T-helper 2 cell treated with Interferon-gamma antibody and Interleukin-4, amounts not matched to agents 100 ng/mL and 5 ng/mL, for 36 hours (primary cell): ENCODE measurements around the gene CDC6. TPM values are rescaled to one million over a fixed set of nuclear protein-coding genes. Genes with fewer than 3 reads are reported as not detected.

Experiments used
- intact Hi-C: fragments of 100-400 bp; cut with micrococcal nuclease; formaldehyde crosslinking; loops from one replicate; pipeline ENCODE4 v1.15.1; 2023
- total RNA-seq: library from RNA; stranded (reverse); gene quantifications from 2 replicates; pipeline ENCODE4 v1.2.3, GENCODE V29; 2022

The CDC6 gene
- 105 and 106 TPM in 2 replicates for total RNA-seq

DNA sequence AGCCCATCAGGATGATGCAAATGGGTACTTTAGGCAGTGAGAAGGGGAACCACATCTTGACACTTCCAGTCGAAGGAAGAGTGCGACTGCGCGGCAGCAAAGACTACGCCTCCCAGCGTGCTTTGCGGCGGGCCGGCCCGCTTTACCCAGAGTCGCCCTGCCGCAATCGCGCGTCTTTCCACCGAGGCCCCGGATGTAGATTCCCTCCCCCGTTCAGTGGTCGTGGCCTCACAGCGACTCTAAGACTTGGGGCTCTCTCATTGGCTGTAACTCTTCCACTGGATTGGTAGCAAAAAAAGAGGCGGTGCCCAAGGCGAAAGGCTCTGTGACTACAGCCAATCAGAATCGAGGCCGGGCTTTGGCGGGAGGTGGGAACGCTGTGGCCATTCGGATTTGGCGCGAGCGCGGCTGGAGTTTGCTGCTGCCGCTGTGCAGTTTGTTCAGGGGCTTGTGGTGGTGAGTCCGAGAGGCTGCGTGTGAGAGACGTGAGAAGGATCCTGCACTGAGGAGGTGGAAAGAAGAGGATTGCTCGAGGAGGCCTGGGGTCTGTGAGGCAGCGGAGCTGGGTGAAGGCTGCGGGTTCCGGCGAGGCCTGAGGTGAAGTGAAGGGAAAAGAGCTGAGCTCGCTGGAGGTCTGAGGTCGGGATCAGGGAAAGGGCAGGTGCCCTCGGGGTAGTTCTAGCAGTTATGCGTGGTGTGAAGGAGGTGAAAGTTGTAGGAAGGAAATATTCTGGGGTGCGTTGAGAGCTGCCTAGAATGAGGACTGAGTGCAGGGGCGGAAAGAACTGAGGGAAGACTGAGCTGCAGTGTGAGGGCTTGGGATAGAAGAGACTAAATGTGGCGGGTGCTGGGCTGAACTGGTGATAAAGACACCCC is at the start of gene CDC6:
Gene CDC6 (plus strand): TSS at position 386 of the 876 bp plus-strand sequence. CDS start 1,542 bp downstream, outside the sequence.
- intact Hi-C loops = loop anchor here (1.0 to 5.0 kb wide), 5 partner anchors 35 to 233 kb away; partner anchors contain the start of genes MED24, TOP2A and WIPF2

DNA sequence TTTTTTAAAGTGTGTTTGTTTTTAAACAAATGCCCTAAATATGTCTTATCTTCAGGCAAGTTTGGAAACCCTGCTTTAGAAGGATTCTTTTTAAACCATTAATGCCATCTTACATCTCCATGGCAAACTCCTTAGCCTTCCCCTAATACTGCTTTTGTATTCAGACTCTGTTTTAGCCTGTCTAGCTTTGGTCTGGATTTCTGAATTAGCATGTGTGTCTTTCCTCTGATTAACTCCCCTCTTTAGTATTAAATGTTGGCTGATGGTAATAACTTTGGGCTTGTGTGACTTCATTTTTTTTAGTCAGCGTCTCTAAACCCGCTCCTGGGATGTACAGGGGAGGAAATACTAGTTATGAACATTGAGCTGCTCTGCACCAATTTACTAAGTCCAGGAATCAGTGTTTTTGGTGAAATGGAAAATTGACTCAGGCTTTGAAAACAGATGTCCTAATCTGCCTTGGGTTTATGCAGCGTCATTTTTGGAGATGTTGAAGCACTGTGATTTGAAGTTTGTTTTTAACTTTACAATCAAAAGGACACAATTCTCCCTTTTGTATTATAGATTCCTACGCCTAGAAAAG is 46.3 kb upstream of the CDC6 start:
- intact Hi-C loops = no loop called here

DNA sequence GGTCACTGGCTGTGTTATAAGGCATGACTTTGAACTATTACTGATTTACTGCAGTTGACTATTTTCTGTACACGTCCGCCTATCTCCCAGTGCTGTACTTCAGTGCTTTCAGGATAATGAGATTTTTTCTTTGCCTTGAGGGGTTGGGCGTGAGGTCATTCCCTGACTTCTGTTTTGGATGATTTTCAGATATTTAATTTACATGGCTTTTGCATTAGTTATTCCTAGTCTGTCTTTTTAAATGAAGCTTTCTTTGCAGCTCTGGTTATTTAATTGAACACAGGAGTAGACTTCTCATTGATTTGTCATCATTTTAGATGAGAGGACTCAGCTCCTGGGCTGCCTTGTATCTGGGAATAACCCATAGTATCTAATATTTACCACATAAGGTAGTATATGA is 44.9 kb upstream of the CDC6 start:
- intact Hi-C loops = no loop called here

GRCh38 chr17:40243761-40244160 is 43.9 kb upstream of the CDC6 start:
- intact Hi-C loops = no loop called here

- intact Hi-C loops = no loop called here
Observed at GRCh38 chr17:40244255-40244654, 43.4 kb upstream of the CDC6 start.

DNA sequence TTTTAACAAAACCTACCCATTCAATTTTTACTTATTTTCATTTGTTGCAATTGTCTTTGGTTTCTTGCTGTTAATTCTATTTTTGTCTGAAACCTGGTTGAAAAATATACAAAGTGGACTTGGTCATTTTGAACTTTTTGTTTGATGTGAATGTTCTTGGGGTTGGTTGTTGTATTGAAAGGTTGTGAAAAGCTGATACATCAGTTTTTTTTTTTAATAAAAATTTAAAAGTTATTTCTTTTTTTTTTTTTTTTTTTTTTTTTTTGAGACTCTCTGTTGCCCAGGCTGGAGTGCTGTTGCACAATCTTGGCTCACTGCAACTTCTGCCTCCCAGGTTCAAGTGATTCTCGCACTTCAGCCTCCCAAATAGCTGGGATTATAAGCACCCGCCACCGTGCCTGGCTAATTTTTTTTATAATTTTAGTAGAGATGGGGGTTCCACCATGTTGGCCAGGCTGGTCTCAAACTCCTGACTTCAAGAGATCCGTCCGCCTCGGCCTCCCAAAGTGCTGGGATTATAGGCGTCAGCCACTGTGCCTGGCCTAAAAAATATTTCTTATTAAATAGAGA is 39.7 kb upstream of the CDC6 start:
- intact Hi-C loops = no loop called here

DNA sequence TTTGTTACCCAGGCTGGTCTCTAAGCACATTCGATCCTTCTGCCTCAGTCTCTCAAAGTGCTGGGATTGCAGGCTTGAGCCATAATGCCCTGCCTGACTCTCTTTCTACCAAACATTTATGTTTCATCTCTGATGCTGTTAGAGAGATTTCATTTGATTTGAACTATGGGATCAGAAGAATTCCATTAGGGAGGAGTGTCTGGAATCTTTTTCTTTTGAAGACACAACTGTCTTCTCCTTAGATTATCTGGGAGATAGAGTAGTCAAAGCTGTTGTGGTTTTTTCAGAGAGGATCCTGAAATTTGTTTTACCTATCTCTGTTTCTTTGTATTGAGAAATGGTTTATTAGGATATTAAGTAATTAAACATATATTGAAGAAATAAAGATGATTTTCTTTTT is 39.2 kb upstream of the CDC6 start:
- intact Hi-C loops = no loop called here

GRCh38 chr17:40251576-40251975 is 36.1 kb upstream of the CDC6 start:
- intact Hi-C loops = no loop called here

DNA sequence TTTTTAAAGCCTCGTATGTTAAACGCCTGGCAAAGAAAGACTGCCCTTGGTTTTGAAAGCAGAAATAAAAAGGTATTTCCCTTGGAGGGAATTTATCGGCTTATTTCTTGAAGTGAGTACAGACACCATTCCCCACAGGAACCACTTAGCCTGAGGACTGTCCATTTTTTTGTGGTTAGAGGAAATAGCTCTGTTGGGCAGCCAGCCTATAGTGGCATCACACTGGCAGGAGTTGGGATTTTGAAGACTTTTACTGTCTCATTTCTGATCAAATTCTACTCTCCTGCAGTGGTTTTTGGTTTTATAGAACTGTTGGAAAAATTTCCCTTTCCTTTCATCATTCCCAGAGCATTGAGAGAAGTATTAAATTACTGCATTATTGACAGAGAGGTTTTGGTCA is 34.1 kb upstream of the CDC6 start:
- intact Hi-C loops = no loop called here

- intact Hi-C loops = no loop called here
Observed at GRCh38 chr17:40259505-40259904, 28.2 kb upstream of the CDC6 start.

- intact Hi-C loops = no loop called here
Observed at GRCh38 chr17:40260528-40260927, 27.2 kb upstream of the CDC6 start.

GRCh38 chr17:40264458-40265185 is 23.1 kb upstream of the CDC6 start:
- intact Hi-C loops = no loop called here

- intact Hi-C loops = no loop called here
Observed at GRCh38 chr17:40265337-40265736, 22.3 kb upstream of the CDC6 start.

- intact Hi-C loops = no loop called here
Observed at GRCh38 chr17:40266882-40267281, 20.8 kb upstream of the CDC6 start.

GRCh38 chr17:40268141-40268712 is 19.5 kb upstream of the CDC6 start:
- intact Hi-C loops = no loop called here

DNA sequence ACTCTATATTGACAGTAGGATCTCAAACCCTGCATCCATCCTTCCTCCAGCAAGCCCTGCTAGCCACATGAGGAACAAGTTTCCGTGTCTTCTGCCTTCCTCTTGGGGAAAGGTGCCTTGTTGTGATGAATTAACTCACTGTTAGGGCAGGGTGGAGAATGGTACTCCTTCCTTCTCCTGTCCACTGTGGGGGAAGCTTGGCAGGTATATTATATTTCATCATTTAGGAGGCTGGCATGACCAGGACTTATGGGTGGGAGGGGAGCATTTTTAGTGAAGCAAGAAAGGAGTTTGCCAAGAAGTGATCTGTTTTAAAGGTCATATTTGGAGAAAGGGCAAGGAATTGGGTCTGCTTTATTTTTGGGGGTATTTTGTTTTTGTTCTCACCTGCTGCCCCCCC is 9.3 kb upstream of the CDC6 start:
- intact Hi-C loops = no loop called here

GRCh38 chr17:40279402-40279801 is 8.3 kb upstream of the CDC6 start:
- intact Hi-C loops = no loop called here

GRCh38 chr17:40281663-40282062 is 6.0 kb upstream of the CDC6 start:
- intact Hi-C loops = no loop called here

- intact Hi-C loops = loop anchor here (1.0 kb wide), 1 partner anchor 64 kb away; the partner anchor contains the start of gene WIPF2
Observed at GRCh38 chr17:40283662-40284061, 4.0 kb upstream of the CDC6 start.

DNA sequence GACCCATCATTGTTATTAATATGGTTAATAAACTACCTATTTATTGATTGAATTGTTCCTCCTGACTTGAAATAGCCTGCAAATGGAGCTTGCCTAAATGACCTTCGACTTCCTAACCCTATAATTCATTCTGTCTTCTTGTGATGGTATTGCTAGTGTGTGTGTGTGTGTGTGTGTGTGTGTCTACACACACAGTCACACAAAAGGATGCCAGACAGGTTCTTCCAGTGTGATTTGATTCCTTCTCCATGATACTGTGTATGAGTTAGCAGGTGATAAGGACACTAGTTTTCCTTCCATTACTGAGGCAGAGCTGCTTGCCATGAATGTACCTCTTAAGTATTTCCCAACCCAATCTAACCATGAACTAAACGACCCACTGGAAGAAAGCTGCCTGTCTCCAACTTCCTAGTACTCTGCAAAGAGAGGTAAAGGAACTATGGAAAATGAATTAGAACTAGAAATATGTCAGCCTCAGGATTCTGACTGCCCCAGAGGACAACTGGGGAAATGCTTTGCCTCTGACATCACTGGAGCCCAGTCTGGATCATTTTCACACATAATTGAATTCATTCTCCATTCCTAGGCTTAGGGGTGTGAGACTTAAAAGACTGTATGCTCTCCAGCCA is 3.5 kb upstream of the CDC6 start:
- intact Hi-C loops = no loop called here

GRCh38 chr17:40286473-40286872 is 1.2 kb upstream of the CDC6 start:
- intact Hi-C loops = loop anchor here (2.0 to 5.0 kb wide), 3 partner anchors 36 to 174 kb away; partner anchors contain the start of gene TOP2A
